RCC 7860 (cell line): ENCODE data around the gene CGNL1.

Experiments
- DNase-seq: peaks from one replicate; pipeline ENCODE4 v3.0.0-alpha.2; 2015; ENCODE audit warnings: low spot score
- FAIRE-seq: peaks from 2 replicates; lab custom pipeline; 2012; peaks lifted over from hg19 to GRCh38; lab: Jason Lieb, UNC

Gene CGNL1

GRCh38 chr15:57562196-57562769 lies 186.0 kb downstream of the CGNL1 start:
- FAIRE-seq, result no peak
- no peak for DNase-seq

DNA sequence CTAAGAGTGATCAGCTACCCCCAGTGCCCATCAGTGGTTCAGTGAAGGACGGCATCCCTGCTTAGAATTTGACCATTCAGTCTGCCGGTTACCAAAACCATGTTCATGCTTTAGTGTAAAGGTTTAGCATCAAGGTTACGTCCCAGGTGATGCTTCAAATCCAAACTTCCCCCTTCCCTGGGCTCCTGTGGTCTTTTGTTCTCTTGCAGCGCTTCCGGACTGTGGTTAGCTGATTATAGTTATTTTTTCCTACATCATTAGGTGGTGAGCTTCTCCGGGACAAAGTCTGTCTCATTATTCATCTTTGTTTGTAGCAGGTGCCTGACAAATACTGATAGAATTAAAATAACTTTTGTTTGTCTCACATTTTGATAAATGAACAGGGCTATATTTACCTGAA lies 187.1 kb downstream of the CGNL1 start:
- DNase-seq (no peak), FAIRE-seq (no peak)

- DNase-seq, result no peak
- FAIRE-seq, result no peak
Observed at GRCh38 chr15:57565311-57565710, 189.0 kb downstream of the CGNL1 start.

- FAIRE-seq, result no peak
- no peak for DNase-seq
Observed at GRCh38 chr15:57566834-57567233, 190.5 kb downstream of the CGNL1 start.

DNA sequence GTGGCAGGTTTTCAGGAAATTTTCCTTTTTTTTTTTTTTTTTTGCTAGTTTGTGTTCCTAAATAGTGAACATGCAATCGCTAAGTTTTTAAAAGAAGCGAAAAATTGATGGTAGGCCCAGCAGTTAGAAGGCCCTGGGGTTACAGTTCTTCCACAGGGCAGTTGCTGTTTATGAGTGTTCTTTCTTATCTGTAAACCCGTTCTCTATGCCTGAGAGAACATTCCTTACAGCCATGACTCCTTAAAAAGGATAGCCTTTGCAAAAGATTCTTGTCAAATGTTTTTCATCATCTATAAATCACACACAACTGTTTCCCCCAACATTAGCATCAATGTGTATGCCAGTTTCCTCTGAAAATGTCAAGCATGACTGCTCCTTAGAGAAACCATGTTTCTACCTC lies 191.6 kb downstream of the CGNL1 start:
- no peak for DNase-seq
- FAIRE-seq, result no peak

DNA sequence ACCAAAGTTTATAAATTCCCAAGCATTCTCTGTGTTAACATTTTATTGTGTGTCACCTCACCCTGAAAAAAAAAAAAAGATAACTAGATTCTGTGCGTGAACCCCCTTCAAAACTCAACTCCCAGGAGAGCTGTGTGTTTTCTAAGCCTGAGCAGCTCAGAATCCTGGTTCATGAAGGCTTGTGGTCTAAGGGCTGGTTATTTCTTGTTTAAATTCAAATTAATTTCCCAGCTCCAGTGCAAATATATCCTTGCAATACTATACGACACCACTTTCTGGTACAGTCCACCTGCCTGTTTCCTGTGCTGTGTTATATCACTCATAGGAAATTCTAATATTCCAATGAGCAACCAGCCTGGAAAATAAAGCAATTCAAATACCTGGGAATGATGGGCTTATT lies 192.0 kb downstream of the CGNL1 start:
- FAIRE-seq, result no peak
- no peak for DNase-seq

- no peak for FAIRE-seq
Observed at GRCh38 chr15:57570340-57570739, 194.0 kb downstream of the CGNL1 start.

DNA sequence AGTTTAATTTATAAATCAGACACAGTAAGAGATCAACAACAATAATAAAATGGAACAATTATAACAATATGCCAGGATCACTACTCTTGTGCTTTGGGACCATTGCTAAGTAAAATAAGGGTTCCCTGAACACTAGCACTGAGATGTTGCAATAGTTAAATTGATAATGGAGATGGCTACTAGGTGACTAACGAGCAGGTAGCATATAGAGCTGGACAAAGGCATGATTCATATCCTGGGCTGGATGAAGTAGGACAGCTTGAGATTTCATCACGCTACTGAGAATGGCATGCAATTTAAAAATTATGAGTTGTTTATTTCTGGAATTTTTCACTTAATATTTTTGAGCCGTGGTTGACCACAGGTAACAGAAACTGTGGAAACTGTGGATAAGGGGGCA lies 194.7 kb downstream of the CGNL1 start:
- peak; percentile 66 for DNase-seq
- FAIRE-seq, result peak; percentile 62

More at GRCh38 chr15:57570340-57570739, 194.0 kb downstream of the CGNL1 start:
- no peak for DNase-seq

- DNase-seq (no peak), FAIRE-seq (no peak)
Observed at GRCh38 chr15:57571725-57572124, 195.4 kb downstream of the CGNL1 start.

- FAIRE-seq (no peak), DNase-seq (no peak)
Observed at GRCh38 chr15:57572468-57572867, 196.2 kb downstream of the CGNL1 start.

GRCh38 chr15:57573151-57573550 lies 196.8 kb downstream of the CGNL1 start:
- no peak for FAIRE-seq
- no peak for DNase-seq

- DNase-seq, result no peak
- FAIRE-seq, result no peak
Observed at GRCh38 chr15:57575363-57575762, 199.1 kb downstream of the CGNL1 start.

GRCh38 chr15:57578288-57578900 lies 202.1 kb downstream of the CGNL1 start:
- DNase-seq (no peak), FAIRE-seq (no peak)

DNA sequence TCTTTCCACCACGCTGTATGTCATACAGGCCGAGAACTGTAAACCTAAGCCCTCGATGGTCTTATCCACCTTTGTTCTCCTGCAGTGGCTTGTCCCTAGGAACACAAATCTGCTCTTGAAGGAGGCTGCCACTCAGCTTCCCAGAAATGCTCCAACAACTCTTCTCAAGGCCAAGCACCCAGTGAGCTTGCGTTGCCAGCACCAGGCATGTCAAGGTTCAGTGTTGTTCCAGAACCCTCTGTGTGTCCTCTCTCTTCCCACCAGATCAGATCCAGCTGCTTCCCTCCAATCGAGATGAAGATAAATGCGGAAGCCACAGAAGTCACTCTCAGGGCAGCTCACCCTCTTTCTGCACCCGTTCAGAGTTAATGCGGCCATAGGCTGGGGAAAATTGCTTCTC lies 204.1 kb downstream of the CGNL1 start:
- FAIRE-seq (no peak), DNase-seq (no peak)

DNA sequence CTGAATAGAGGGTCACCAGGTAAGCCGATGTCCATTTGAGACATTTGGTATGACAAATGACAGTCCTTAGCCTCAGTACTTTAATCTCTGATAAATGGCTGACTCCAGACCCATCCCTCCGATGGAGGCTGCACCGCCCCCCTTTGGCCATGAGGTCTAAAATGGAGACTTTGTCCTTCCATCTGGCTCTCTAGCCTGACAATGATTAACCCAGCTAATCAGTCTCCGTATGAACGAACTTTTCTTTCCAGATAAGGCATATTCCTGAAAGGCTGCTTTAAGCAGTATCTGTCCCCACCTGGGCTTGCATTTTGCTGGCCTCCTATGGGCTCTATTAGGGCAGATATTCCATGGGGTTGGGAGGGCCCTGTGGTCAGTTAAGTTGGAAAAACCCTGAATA lies 204.6 kb downstream of the CGNL1 start:
- no peak for FAIRE-seq
- DNase-seq, result no peak

DNA sequence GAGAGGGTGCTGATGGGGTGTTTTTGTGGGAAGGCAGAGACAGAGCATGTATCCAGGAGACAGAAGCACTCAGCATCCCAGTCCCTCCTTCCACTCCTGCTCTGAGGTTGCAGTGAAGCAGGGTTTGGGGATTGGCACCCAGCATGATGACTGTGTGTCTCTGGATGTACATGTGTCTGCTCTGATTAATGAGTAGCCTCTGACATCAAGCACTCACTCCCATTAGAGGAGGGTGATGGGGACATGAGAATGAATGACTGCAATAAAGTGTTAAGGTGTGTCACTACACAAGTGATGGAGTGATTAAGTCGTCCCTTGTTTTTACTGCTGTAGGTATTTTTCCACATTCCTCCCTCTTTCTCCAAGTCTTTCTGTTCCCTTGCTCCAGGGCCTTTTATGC lies 205.8 kb downstream of the CGNL1 start:
- DNase-seq, result no peak
- FAIRE-seq, result no peak

DNA sequence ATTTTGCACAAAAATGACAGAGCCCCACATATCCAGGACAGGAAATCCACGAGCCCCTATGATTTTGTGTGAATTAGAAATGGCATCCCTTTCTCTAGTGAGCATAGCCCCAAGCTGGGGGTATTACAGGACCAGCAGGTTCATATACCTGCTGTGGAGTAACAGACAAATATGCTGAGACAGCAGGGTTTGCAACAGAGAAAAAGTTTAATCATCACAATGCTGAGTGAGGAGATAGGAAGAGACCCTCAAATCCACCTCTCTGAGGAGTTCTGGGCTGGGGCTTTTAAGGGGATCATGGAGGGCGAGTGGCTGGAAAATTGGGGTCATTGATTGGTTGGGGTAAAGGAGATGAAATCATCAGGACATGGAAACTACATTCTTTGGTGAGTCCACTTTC lies 207.0 kb downstream of the CGNL1 start:
- DNase-seq (no peak), FAIRE-seq (no peak)

DNA sequence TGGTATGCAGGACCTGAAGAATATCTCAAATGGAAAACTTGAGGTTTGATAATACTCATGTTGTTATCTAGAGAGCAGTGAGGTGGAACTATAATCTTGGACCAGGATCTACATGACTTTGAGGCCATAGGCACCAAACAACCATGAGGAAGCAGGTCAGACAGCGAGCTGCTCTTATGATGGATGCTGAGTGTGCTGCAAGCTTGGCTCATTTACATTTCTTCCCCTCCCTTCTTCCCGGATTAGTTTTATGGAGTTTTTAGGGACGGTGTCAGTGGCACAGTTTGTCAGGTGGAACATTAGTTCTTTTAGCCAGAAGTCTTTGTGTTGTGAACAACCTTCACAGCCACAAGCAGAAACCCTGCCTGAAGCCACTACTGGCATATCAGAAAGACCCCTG lies 207.4 kb downstream of the CGNL1 start:
- no peak for FAIRE-seq
- DNase-seq, result no peak

GRCh38 chr15:57586661-57587424 lies 210.5 kb downstream of the CGNL1 start:
- FAIRE-seq, result no peak
- no peak for DNase-seq

DNA sequence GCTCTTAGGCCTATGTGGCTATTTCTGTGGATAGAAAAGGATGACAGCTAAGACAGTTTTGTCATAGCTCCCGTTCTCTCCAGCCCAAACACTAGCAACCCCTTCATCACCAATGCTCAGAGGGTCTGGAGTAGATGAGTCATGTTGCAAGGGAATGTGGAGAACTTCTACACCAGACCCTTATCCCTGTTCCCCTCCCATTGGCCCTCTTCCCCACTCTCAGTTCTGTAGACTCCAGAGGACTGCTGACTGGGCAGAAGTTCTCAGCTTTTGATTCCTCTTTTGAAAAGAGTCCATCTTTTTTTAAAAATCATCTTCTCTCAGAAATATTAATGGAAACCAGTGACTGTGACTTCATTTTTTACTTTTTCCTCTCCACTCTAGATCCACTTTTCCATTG lies 213.0 kb downstream of the CGNL1 start:
- DNase-seq (no peak), FAIRE-seq (no peak)

DNA sequence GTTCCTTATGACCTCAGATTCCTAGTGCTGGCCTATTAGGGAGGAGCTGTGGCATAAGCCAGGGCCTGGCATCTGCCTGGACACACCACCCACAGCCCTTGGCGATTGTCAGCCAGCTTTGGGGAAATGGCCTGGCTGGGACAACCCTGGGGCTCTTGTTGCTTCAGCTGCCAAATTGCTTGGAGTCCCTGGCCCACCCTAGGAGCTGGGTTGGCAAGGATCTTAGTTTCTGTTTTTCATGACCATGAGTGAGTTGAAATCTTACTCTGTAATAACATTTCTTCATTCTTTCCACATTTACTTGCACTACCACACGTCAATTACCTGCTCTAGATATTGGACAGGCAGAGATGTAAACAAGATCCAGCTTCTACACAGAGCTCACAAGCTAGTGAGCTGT lies 213.4 kb downstream of the CGNL1 start:
- no peak for DNase-seq
- no peak for FAIRE-seq

GRCh38 chr15:57591237-57591821 lies 215.0 kb downstream of the CGNL1 start:
- FAIRE-seq, result no peak

More at GRCh38 chr15:57591237-57591821, 215.0 kb downstream of the CGNL1 start:
- no peak for DNase-seq
